ENCODE results near the gene GNAQ.

- TF ChIP-seq CTCF (IDR thresholded peaks at IDR 0.05): no peak
- TF ChIP-seq EZH2 (IDR thresholded peaks at IDR 0.05; ENCODE audit: borderline replicate concordance, insufficient read depth, low read depth, low read length, poor library complexity, severe bottlenecking): no peak
These were observed 77.5 kb downstream of the GNAQ start for GRCh38 chr9:77954013-77954665.

All from B cell (primary cell).